Common myeloid progenitor, CD34-positive (primary cell): ENCODE measurements around the gene SUZ12.
"Not testable (repeated sequence)": the region's sequence is repeated elsewhere in the genome, so short reads cannot be mapped to it uniquely, and the experiment has no call there.

ENCODE experiments used
- CTCF ChIA-PET: fragments of 350-600 bp; sonication (Branson Sonifier 250); formaldehyde crosslinking; loops from one replicate; lab custom pipeline; 2021; ENCODE audit warnings: antibody characterized with exemption; lab: Charles Lee
- POLR2A ChIA-PET: fragments of 350-600 bp; sonication (Branson Sonifier 250); formaldehyde crosslinking; loops from one replicate; lab custom pipeline; 2021; ENCODE audit warnings: antibody characterized with exemption; lab: Charles Lee
- DNase-seq, 3 donors: peaks; one replicate each; pipeline versions ENCODE4 v3.0.0 to v3.0.0-alpha.2; 2013
- H3K27ac ChIP-seq, 2 experiments: 1 replicate in 1 of 2; 2 replicates in 1 of 2; pipeline ENCODE4 v1.7.0; 2013; ENCODE audit warnings: inconsistent platforms in 2 of 2, low read length in 2 of 2, mild to moderate bottlenecking in 2 of 2, low read depth in 1 of 2, moderate library complexity in 1 of 2; ENCODE audit not compliant: severe bottlenecking in 2 of 2, insufficient read depth in 1 of 2, poor library complexity in 1 of 2
- H3K27me3 ChIP-seq, 5 experiments: replicated peaks in 2 of 5; 1 replicate in 3 of 5; 2 replicates in 2 of 5; pipeline versions ENCODE4 v1.6.1 to v1.7.0; 2013; ENCODE audit warnings: low read length in 4 of 5, mild to moderate bottlenecking in 2 of 5, moderate library complexity in 2 of 5, inconsistent platforms in 1 of 5; ENCODE audit not compliant: insufficient read depth in 5 of 5, control insufficient read depth in 4 of 5
- H3K36me3 ChIP-seq, 4 experiments: 1 replicate in 2 of 4; 2 replicates in 2 of 4; pipeline versions ENCODE4 v1.6.1 to v1.7.0; 2013; ENCODE audit warnings: low read length in 3 of 4, control low read depth in 1 of 4, mild to moderate bottlenecking in 1 of 4; ENCODE audit not compliant: control insufficient read depth in 4 of 4, insufficient read depth in 4 of 4
- H3K4me1 ChIP-seq, 4 experiments: 1 replicate in 3 of 4; 2 replicates in 1 of 4; pipeline versions ENCODE4 v1.6.1 to v1.7.1; 2013; ENCODE audit warnings: low read length in 3 of 4, mild to moderate bottlenecking in 3 of 4, control low read depth in 1 of 4, inconsistent platforms in 1 of 4, moderate library complexity in 1 of 4; ENCODE audit not compliant: control insufficient read depth in 4 of 4, insufficient read depth in 4 of 4; ENCODE audit errors: control extremely low read depth in 1 of 4
- H3K4me3 ChIP-seq, 7 experiments: 1 replicate in 4 of 7; 2 replicates in 3 of 7; pipeline versions ENCODE4 v1.5.1 to v1.7.0; 2013; ENCODE audit warnings: mild to moderate bottlenecking in 7 of 7, low read length in 6 of 7, moderate library complexity in 6 of 7, inconsistent platforms in 2 of 7, low read depth in 2 of 7, control low read depth in 1 of 7; ENCODE audit not compliant: insufficient read depth in 4 of 7, control insufficient read depth in 1 of 7; ENCODE audit errors: extremely low read depth in 1 of 7
- H3K9me3 ChIP-seq, 5 experiments: 1 replicate in 4 of 5; 2 replicates in 1 of 5; pipeline versions ENCODE4 v1.6.1 to v1.7.1; 2013; ENCODE audit warnings: low read length in 4 of 5, mild to moderate bottlenecking in 2 of 5, inconsistent platforms in 1 of 5, low read depth in 1 of 5, moderate library complexity in 1 of 5; ENCODE audit not compliant: control insufficient read depth in 4 of 5, insufficient read depth in 2 of 5; ENCODE audit errors: control extremely low read depth in 1 of 5
- WGBS: methylation state at CpG from one replicate; pipeline ENCODE4 v1.1.5; 2013; ENCODE audit not compliant: insufficient coverage; 5-methylcytosine and 5-hydroxymethylcytosine counted together

The SUZ12 gene

GRCh38 chr17:32022554-32022953 is 85.7 kb downstream of the SUZ12 start:
- peaks cover 5 to 42% (median 20%) of the 10 kb centered on the region in 4 experiments for H3K36me3 ChIP-seq
- H3K4me3 ChIP-seq, H3K9me3 ChIP-seq, H3K27me3 ChIP-seq, H3K4me1 ChIP-seq, POLR2A ChIA-PET, H3K27ac ChIP-seq, CTCF ChIA-PET, DNase-seq: not testable (repeated sequence)
- 90% methylated on average over 2 of the region's 5 CpGs for WGBS

GRCh38 chr17:32027271-32027670 is 90.5 kb downstream of the SUZ12 start:
- H3K9me3 ChIP-seq, DNase-seq, H3K27ac ChIP-seq, CTCF ChIA-PET, H3K27me3 ChIP-seq, H3K4me3 ChIP-seq, POLR2A ChIA-PET, H3K4me1 ChIP-seq: not testable (repeated sequence)
- peaks cover 0 to 12% (median 4%) of the 10 kb centered on the region in 4 experiments for H3K36me3 ChIP-seq
- WGBS = 100% methylated on average over 1 of the region's 4 CpGs

GRCh38 chr17:32033223-32033622 is 96.4 kb downstream of the SUZ12 start:
- CTCF ChIA-PET = no interaction called here
- H3K4me1 ChIP-seq = no peaks in the 10 kb centered on the region
- WGBS = no CpG with 5 or more reads among the region's 2 CpGs
- DNase-seq = no peak
- no peak overlapping the region for H3K4me3 ChIP-seq
- peaks cover 6 to 45% (median 12%) of the 10 kb centered on the region in 4 experiments for H3K36me3 ChIP-seq
- POLR2A ChIA-PET = no interaction called here
- H3K27me3 ChIP-seq = no peaks in the 10 kb centered on the region
- H3K9me3 ChIP-seq = no peaks in the 10 kb centered on the region
- H3K27ac ChIP-seq = no peak overlapping the region

GRCh38 chr17:32033812-32034211 is 97.0 kb downstream of the SUZ12 start:
- H3K4me1 ChIP-seq, POLR2A ChIA-PET, DNase-seq, H3K27me3 ChIP-seq, H3K4me3 ChIP-seq, H3K9me3 ChIP-seq, H3K27ac ChIP-seq: not testable (repeated sequence)
- CTCF ChIA-PET = interaction anchor here (0.6 kb wide), 1 partner anchor 112 kb away, joined by 3 read pairs; no protein-coding TSS in a partner anchor
- no CpG with 5 or more reads among the region's 1 CpG for WGBS
- peaks cover 6 to 45% (median 12%) of the 10 kb centered on the region in 4 experiments for H3K36me3 ChIP-seq

GRCh38 chr17:32040246-32040645 is 103.4 kb downstream of the SUZ12 start:
- H3K4me3 ChIP-seq, POLR2A ChIA-PET, H3K9me3 ChIP-seq, DNase-seq, H3K27me3 ChIP-seq, H3K27ac ChIP-seq, H3K4me1 ChIP-seq, CTCF ChIA-PET: not testable (repeated sequence)
- 98% methylated on average over 15 of the region's 17 CpGs for WGBS
- H3K36me3 ChIP-seq = peaks cover 5 to 45% (median 12%) of the 10 kb centered on the region in 4 experiments

GRCh38 chr17:32041306-32041875 is 104.6 kb downstream of the SUZ12 start:
- POLR2A ChIA-PET = not testable (repeated sequence)

GRCh38 chr17:32042266-32042665 is 105.5 kb downstream of the SUZ12 start:
- CTCF ChIA-PET, H3K9me3 ChIP-seq, DNase-seq, H3K4me3 ChIP-seq, H3K4me1 ChIP-seq, POLR2A ChIA-PET, H3K27me3 ChIP-seq, H3K27ac ChIP-seq: not testable (repeated sequence)
- no CpG with 5 or more reads among the region's 11 CpGs for WGBS
- peaks cover 0 to 26% (median 4%) of the 10 kb centered on the region in 4 experiments for H3K36me3 ChIP-seq

More at GRCh38 chr17:32041306-32041875, 104.6 kb downstream of the SUZ12 start:
- H3K27me3 ChIP-seq, H3K4me1 ChIP-seq, CTCF ChIA-PET, H3K27ac ChIP-seq, H3K4me3 ChIP-seq, DNase-seq, H3K9me3 ChIP-seq: not testable (repeated sequence)
- WGBS = 99% methylated on average over 10 of the region's 19 CpGs
- H3K36me3 ChIP-seq = peaks cover 0 to 35% (median 6%) of the 10 kb centered on the region in 4 experiments
